ENCODE measurements around the gene ACP1.

Gene ACP1

DNA sequence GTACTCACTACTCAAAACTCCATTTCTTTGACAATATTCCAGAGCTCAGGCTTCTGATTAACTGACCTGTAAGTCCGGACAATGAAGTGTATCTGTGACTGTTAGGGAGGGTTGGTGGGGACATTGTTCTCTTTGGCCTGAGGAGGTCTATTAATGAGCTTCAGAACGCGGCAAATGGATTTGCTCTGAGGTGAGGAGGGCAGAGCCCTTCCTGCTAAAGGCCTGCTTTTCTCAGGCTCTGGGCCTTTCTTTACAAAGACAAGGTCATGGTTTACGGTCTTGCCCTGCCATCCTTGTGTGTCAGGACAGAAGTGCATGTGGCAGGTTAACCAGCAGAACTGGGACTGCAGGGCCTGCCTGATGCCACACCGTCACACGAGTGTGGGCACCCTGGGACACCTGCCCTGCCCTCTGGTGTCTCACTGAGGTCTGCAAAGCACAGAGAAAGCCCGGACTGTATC, 15.9 kb downstream of the ACP1 start:
- no peak for DNase-seq (ENCODE audit: low spot score)

GRCh38 chr2:281381-281780, 16.6 kb downstream of the ACP1 start:
- DNase-seq (ENCODE audit: low spot score), result no peak

DNA sequence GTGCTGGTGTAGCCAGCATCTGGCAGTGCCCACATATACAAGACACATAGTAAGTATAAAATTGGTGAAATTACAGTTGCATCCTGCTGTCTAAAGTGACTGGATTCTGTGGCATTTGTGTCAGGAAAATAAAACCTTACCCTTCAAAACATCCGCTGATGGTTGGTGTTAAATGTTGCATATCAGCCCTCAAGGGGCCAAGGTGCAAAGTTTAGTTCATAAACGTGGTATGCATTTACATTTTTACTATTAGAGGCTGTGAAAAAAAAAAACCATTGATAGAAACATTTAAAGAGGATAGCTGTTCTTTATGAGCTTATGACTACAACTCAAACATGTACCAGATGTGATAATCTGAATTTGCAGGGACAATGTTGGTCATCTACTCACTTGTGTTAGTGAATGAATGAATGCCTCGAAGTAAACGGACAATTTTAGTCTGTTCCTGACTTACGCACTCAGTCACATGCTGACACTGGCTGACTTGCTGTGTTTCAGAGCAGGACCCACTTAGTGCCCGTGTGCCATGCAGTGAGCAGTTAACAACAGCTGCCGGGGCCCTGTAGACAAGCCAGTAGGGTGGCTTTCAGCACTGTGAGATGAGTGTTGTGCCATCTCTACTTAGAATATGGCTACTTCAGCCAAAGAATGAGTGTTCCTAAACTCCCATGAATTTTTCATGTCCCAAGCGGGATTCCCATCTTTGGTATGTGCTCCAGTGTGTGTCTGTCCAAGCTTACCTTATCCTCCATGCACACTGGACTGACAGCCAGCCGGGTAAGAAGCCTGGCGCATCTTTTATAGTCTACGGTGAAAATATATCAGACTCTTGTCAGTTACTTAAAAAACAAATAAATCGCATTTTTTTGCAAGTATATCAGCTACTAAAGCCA, 17.9 kb downstream of the ACP1 start:
- no peak for DNase-seq (ENCODE audit: low spot score)

GRCh38 chr2:283996-284794, 19.4 kb downstream of the ACP1 start:
- no peak for DNase-seq (ENCODE audit: low spot score)

DNA sequence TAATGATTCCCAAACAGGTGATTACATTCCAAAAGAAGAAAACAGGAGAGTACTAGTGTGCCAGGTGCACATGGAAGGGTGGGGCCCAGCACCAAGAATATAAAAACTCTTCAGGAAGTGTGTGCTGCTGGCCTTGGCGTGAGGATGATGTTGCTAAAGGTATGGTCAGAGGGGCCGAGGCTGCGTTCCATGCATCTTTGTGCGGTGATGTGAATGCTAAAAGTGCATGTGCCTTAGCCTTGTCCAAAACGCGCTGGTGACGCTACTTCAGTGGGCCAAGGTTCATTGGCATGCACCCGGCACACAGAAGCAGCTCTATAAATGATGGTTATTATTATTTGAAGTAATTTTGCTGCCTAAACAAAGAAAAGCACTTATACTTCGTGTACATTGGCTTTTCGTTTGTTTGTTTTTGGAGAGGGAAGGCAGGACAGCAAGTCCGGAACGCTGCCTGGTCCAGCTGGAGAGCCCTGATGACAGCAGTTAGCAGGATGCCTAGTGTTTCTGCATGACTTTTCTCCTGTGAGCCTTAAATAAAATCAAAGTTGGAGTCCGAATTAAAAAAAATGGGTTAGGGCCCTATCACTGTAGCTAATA, 20.2 kb downstream of the ACP1 start:
- no peak for DNase-seq (ENCODE audit: low spot score)

- DNase-seq (ENCODE audit: low spot score), result no peak
These were observed 20.8 kb downstream of the ACP1 start for GRCh38 chr2:285531-285930.

DNA sequence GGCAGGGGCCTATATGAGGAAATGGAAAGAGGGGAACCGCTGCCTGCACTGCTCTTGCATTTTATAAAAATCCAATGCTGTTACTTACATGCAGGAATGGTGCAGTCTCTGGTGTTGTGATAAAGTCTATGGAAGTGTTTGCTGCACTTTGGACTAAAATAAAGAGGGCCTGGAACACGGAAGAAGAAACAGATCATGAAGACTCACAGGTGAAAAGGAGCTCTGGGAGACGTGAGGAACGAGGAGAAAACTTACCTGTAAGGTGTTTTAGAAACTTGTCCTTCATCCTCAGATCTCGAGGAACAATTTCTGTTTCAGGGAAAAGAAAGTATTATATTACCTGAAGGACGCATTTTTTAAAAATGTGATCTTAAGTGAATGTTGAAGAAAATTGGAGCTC, 21.3 kb downstream of the ACP1 start:
- no peak for DNase-seq (ENCODE audit: low spot score)

DNA sequence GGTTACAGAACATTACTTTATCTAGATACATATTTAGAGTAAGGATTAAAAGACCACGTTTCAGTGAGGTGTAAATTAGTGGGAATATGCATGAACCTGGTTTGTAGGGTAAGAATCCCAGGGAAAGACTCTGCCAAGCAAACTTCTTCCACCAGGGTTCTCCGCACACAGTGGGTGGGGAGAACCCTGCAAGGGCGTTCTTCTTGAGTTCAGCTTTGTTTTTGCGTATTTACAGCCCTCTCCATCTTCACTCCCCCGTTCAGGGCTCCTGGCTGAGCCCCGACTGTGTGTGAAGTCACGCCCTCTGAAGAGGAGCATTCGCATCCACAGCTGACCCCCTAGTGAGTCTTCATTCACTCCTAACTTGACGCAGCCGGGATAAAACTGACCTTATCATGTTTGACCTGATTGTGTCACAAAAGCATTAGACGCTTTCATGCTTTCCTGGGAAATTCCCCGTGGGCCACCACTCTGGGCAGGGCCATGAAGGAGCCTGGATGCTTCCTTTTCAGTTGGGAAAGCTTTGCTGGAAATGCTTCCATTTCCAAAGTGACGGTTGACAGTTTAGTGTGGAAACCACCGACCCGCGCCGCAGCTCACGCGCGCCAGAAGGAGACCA, 22.1 kb downstream of the ACP1 start:
- DNase-seq (ENCODE audit: low spot score), result no peak

- no peak for DNase-seq (ENCODE audit: low spot score)
These were observed 22.7 kb downstream of the ACP1 start for GRCh38 chr2:287471-287885.

GRCh38 chr2:287911-288757, 23.4 kb downstream of the ACP1 start, which contains the start of gene ALKAL2:
Gene ALKAL2, minus strand, starts transcription at chr2:288091. Its CDS starts 256 bp downstream, at chr2:287835.
- DNase-seq (ENCODE audit: low spot score), result no peak

DNA sequence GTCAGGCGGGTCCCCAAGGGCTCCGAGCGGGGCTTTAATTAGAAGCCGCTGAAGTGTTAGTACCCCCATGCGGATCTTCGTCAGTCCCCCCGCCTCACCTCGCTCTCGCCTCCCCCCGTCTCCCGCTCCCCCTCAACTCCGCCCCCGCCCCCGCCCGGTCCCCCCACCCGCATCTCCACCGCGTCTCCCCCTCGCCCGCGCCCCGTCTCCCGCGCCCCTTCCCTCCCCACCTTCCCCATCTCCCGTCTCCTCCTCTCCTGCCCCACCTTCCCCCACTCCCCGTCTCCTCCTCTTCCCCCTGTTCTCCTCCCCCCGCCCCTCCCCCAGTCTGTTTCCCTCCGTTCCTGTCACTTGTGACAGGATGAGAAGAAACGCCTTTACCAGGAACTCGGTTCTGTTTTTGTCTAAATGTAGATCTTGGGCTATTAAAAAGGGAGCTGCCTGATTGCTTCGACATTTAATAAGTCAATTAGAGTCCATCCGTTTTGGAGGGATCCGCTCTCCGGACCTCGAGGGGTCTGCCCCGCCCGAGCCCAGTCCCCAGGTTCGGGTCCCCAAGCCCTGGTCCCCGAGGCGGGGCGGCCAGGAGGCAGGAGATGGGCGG, 24.1 kb downstream of the ACP1 start:
- no peak for DNase-seq (ENCODE audit: low spot score)

DNA sequence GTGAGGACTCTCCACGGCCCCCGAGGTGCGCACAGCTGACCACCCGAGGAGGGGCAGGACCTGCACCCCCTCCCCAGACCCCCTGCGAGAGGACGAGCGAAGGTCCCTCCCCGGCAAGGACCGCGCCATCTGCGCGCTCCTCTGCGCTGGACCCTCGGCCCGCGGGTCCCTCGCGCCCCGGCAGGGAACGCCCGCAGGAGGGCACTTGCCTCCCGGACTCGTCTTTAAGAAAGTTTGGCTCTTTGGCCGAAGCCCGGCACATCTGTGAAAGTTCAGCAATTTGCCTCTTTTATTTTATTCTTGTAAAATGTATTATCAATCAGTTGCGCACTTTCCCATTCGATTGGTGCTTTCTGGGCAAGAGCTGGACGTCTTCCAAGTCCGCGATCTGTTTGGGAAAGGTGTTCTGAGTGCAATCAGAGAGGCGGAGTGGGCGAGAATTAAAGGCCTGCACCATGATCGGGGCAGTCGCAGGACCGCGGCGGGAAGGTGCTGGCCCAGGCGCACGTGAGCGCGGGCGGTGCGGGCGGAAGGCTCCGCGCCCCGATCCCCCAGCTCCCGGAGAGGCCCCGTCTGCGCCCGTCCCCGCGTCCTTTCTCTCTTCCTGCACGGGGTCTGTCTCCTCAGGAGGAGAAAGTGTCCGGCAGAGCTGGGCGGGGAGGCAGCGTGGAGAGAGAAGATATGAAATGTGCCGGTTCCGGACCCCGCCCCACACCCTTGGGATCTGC, 24.8 kb downstream of the ACP1 start:
- DNase-seq (ENCODE audit: low spot score), result no peak

DNA sequence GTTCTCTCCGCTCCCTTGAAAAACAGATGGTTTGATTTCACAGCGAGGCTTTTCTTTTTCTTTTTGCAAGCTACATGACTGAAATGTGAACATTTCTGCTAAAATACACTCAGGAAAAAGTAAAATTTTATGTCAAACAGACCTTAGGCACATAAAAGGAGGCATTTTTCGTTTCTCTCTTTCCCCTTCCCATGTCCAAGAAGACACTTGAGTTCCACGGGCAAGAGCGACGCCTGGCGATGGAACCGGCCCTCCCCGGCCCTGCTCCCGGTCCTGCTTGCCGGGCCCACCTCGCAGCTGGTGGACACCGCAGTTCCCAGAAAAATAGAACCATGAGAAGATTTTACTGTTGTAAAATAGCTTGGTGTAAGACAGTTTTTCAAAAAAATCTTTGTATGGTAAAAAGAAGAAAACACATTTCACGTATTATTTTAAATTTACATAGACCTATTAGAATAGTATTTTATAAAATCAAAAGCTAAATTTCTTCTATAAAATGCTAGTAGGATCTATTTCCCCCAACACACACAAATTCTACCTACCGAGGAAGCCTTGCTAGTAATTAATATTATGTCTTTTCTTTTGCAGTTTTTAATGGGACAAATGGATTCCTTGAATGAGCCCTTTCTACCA, 25.5 kb downstream of the ACP1 start:
- DNase-seq (ENCODE audit: low spot score), result peak; percentile 60

DNA sequence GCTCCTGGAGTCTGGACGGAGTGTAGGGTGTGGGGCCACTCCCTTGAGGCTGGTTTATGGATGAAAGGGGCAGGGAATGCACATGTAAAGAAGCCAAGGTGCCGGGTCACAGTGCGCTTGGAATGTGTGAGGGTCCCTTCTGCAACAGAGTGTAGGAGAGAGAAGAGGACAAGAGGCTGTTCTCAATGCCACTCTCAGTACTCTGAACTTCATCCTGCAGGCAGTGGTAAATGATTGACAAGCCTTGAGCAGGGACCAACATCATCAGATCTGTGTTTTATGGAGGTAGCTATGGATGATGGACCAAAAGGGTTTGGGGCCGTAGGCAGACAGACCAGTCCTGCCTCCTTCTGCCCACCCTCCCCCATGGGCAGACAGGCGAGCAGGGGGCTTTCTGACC, 30.3 kb downstream of the ACP1 start:
- DNase-seq (ENCODE audit: low spot score), result no peak

DNA sequence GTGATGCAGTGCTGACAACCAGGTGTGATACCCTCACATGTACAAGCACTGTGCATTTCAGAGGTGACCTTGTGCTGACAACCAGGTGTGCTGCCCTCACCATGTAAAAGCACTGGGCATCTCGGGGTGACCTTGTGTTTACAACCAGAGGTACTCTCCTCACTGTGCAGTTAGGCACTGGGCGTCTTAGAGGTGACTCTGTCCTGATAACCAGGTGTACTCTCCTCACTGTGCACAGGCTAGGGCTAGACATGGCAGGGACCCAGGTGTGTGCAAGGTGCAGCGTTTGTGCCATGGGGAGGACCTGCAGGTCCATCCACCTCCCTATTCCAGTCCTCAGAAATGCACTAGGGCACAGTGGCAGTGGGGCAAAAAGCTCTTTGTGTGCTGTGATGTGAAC, 31.6 kb downstream of the ACP1 start:
- DNase-seq (ENCODE audit: low spot score), result no peak

DNA sequence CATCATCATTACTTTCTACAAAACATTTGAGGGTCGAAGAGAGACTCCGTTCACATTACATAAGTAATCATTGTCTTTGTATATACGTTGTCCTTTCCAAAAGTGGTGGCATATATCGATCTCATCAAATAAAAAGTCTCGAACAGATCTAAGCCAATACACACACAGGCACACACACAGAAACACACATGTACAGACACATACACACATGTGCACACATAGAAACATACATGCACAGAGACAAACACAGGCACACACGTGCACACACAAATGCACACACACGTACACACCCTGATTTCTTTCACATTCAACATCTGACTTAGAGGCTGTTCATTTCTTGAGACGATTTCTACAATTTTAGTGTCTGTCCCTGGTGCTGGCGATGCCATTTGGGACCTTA, 40.6 kb downstream of the ACP1 start:
- DNase-seq (ENCODE audit: low spot score), result no peak

GRCh38 chr2:309148-309953, 44.6 kb downstream of the ACP1 start:
- no peak for DNase-seq (ENCODE audit: low spot score)

- no peak for DNase-seq (ENCODE audit: low spot score)
These were observed 45.3 kb downstream of the ACP1 start for GRCh38 chr2:309954-310510.

Measured in SK-N-DZ (cell line).